ENCODE data around the gene ZNF524. TPM values are rescaled to one million over a fixed set of nuclear protein-coding genes. Genes with fewer than 3 reads are reported as not detected.

The ZNF524 gene
- polyA plus RNA-seq, 2 donors, result 24.6 to 30.5 TPM

DNA sequence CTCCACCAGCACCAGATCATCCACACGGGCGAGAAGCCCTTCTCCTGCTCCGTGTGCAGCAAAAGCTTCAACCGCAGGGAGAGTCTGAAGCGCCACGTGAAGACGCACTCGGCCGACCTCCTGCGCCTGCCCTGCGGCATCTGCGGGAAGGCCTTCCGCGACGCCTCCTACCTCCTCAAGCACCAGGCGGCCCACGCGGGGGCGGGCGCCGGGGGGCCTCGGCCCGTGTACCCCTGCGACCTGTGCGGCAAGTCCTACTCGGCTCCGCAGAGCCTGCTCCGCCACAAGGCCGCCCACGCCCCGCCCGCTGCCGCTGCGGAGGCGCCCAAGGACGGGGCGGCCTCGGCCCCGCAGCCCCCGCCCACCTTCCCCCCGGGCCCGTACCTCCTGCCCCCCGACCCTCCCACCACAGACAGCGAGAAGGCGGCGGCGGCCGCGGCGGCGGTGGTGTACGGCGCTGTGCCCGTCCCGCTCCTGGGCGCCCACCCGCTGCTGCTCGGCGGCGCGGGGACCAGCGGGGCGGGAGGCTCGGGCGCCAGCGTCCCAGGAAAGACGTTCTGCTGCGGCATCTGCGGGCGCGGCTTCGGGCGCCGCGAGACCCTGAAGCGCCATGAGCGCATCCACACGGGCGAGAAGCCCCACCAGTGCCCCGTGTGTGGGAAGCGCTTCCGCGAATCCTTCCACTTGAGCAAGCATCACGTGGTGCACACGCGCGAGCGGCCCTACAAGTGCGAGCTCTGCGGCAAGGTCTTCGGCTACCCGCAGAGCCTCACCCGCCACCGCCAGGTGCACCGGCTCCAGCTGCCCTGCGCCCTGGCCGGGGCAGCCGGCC lies 14.8 kb downstream of the ZNF524 start:
- no peak overlapping the region for H3K4me3 ChIP-seq (ENCODE audit: low read depth in 1 of 2, low read length in 2 of 2)
- WGBS, 2 donors, result 97 to 98% methylated on average over 67 to 98 of the region's 98 CpGs
- no peak overlapping the region for H3K27ac ChIP-seq (ENCODE audit: low read depth in 2 of 2, low read length in 1 of 2)
- peaks cover 0 to 27% of the 10 kb centered on the region in 2 donors for H3K36me3 ChIP-seq (ENCODE audit: control insufficient read depth in 2 of 2, insufficient read depth in 2 of 2, low read length in 1 of 2)
- no peaks in the 10 kb centered on the region for H3K9me3 ChIP-seq (ENCODE audit: control insufficient read depth in 2 of 2, insufficient read depth in 1 of 2, low read depth in 1 of 2, low read length in 1 of 2)
- no peaks in the 10 kb centered on the region for H3K27me3 ChIP-seq (ENCODE audit: control insufficient read depth in 1 of 2, insufficient read depth in 2 of 2, low read length in 2 of 2)
- H3K4me1 ChIP-seq (ENCODE audit: control insufficient read depth in 2 of 2, insufficient read depth in 2 of 2, low read length in 1 of 2), result peaks cover 0 to 3% of the 10 kb centered on the region in 2 donors

- H3K9me3 ChIP-seq (ENCODE audit: control insufficient read depth in 2 of 2, insufficient read depth in 1 of 2, low read depth in 1 of 2, low read length in 1 of 2), result no peaks in the 10 kb centered on the region
- peaks cover 0 to 27% of the 10 kb centered on the region in 2 donors for H3K36me3 ChIP-seq (ENCODE audit: control insufficient read depth in 2 of 2, insufficient read depth in 2 of 2, low read length in 1 of 2)
- no peak overlapping the region for H3K4me3 ChIP-seq (ENCODE audit: low read depth in 1 of 2, low read length in 2 of 2)
- no peak overlapping the region for H3K27ac ChIP-seq (ENCODE audit: low read depth in 2 of 2, low read length in 1 of 2)
- no peaks in the 10 kb centered on the region for H3K27me3 ChIP-seq (ENCODE audit: control insufficient read depth in 1 of 2, insufficient read depth in 2 of 2, low read length in 2 of 2)
- peaks cover 0 to 3% of the 10 kb centered on the region in 2 donors for H3K4me1 ChIP-seq (ENCODE audit: control insufficient read depth in 2 of 2, insufficient read depth in 2 of 2, low read length in 1 of 2)
- 97% methylated on average over 70 to 88 of the region's 88 CpGs for WGBS, 2 donors
These were observed 15.7 kb downstream of the ZNF524 start for GRCh38 chr19:55615543-55616394.

DNA sequence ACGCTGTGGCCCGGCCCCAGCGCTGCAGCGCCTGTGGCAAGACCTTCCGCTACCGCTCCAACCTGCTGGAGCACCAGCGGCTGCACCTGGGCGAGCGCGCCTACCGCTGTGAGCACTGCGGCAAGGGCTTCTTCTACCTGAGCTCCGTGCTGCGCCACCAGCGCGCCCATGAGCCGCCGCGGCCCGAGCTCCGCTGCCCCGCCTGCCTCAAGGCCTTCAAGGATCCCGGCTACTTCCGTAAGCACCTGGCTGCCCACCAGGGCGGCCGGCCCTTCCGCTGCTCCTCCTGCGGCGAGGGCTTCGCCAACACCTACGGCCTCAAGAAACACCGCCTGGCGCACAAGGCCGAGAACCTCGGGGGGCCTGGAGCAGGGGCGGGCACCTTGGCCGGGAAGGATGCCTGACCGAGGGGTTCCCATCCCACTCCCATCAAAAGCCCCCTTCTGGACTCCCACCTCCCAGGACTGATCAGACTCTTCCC lies 16.3 kb downstream of the ZNF524 start:
- no peak overlapping the region for H3K27ac ChIP-seq (ENCODE audit: low read depth in 2 of 2, low read length in 1 of 2)
- H3K36me3 ChIP-seq (ENCODE audit: control insufficient read depth in 2 of 2, insufficient read depth in 2 of 2, low read length in 1 of 2), result peaks cover 0 to 31% of the 10 kb centered on the region in 2 donors
- H3K9me3 ChIP-seq (ENCODE audit: control insufficient read depth in 2 of 2, insufficient read depth in 1 of 2, low read depth in 1 of 2, low read length in 1 of 2), result no peaks in the 10 kb centered on the region
- H3K27me3 ChIP-seq (ENCODE audit: control insufficient read depth in 1 of 2, insufficient read depth in 2 of 2, low read length in 2 of 2), result no peaks in the 10 kb centered on the region
- 96 to 97% methylated on average over 38 of the region's 38 CpGs for WGBS, 2 donors
- no peak overlapping the region for H3K4me3 ChIP-seq (ENCODE audit: low read depth in 1 of 2, low read length in 2 of 2)
- H3K4me1 ChIP-seq (ENCODE audit: control insufficient read depth in 2 of 2, insufficient read depth in 2 of 2, low read length in 1 of 2), result peaks cover 0 to 2% of the 10 kb centered on the region in 2 donors

GRCh38 chr19:55617426-55617825 lies 17.3 kb downstream of the ZNF524 start:
- no peaks in the 10 kb centered on the region for H3K9me3 ChIP-seq (ENCODE audit: control insufficient read depth in 2 of 2, insufficient read depth in 1 of 2, low read depth in 1 of 2, low read length in 1 of 2)
- no peaks in the 10 kb centered on the region for H3K27me3 ChIP-seq (ENCODE audit: control insufficient read depth in 1 of 2, insufficient read depth in 2 of 2, low read length in 2 of 2)
- H3K4me3 ChIP-seq (ENCODE audit: low read depth in 1 of 2, low read length in 2 of 2), result no peak overlapping the region
- WGBS, 2 donors, result 78 to 86% methylated on average over 8 of the region's 8 CpGs
- peaks cover 0 to 34% of the 10 kb centered on the region in 2 donors for H3K36me3 ChIP-seq (ENCODE audit: control insufficient read depth in 2 of 2, insufficient read depth in 2 of 2, low read length in 1 of 2)
- no peak overlapping the region for H3K27ac ChIP-seq (ENCODE audit: low read depth in 2 of 2, low read length in 1 of 2)
- H3K4me1 ChIP-seq (ENCODE audit: control insufficient read depth in 2 of 2, insufficient read depth in 2 of 2, low read length in 1 of 2), result no peaks in the 10 kb centered on the region

DNA sequence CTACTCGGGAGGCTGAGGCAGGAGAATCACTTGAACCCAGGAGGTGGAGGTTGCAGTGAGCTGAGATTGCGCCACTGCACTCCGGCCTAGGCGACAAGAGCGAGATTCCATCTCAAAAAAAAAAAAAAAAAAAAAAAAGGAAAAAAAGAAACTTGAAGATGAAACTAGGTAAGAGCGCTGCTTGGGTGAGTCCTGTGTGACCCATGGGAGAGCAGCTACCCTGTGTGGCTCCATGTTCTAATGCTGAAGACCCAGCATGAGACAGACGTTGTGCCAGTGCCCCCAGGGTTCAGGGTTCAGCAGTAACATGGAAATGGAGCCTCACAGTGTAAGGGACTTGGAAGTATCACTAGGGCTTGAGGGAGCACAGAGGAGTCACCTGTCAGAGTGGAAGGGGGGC lies 18.3 kb downstream of the ZNF524 start:
- no peak overlapping the region for H3K27ac ChIP-seq (ENCODE audit: low read depth in 2 of 2, low read length in 1 of 2)
- no peaks in the 10 kb centered on the region for H3K4me1 ChIP-seq (ENCODE audit: control insufficient read depth in 2 of 2, insufficient read depth in 2 of 2, low read length in 1 of 2)
- H3K9me3 ChIP-seq (ENCODE audit: control insufficient read depth in 2 of 2, insufficient read depth in 1 of 2, low read depth in 1 of 2, low read length in 1 of 2), result no peaks in the 10 kb centered on the region
- 84 to 85% methylated on average over 7 of the region's 7 CpGs for WGBS, 2 donors
- peaks cover 0 to 34% of the 10 kb centered on the region in 2 donors for H3K36me3 ChIP-seq (ENCODE audit: control insufficient read depth in 2 of 2, insufficient read depth in 2 of 2, low read length in 1 of 2)
- H3K27me3 ChIP-seq (ENCODE audit: control insufficient read depth in 1 of 2, insufficient read depth in 2 of 2, low read length in 2 of 2), result no peaks in the 10 kb centered on the region
- H3K4me3 ChIP-seq (ENCODE audit: low read depth in 1 of 2, low read length in 2 of 2), result no peak overlapping the region

- Histone ChIP-seq H3K36me3 (ENCODE audit: control insufficient read depth in 2 of 2, insufficient read depth in 2 of 2, low read length in 1 of 2) (peaks cover 0 to 32% of the 10 kb centered on the region in 2 donors), H3K4me1 (ENCODE audit: control insufficient read depth in 2 of 2, insufficient read depth in 2 of 2, low read length in 1 of 2) (no peaks in the 10 kb centered on the region), H3K27ac (ENCODE audit: low read depth in 2 of 2, low read length in 1 of 2) (no peak overlapping the region), H3K4me3 (ENCODE audit: low read depth in 1 of 2, low read length in 2 of 2) (no peak overlapping the region), H3K27me3 (ENCODE audit: control insufficient read depth in 1 of 2, insufficient read depth in 2 of 2, low read length in 2 of 2) (no peaks in the 10 kb centered on the region), H3K9me3 (ENCODE audit: control insufficient read depth in 2 of 2, insufficient read depth in 1 of 2, low read depth in 1 of 2, low read length in 1 of 2) (no peaks in the 10 kb centered on the region)
- 74 to 80% methylated on average over 3 of the region's 3 CpGs for WGBS, 2 donors
These were observed 19.2 kb downstream of the ZNF524 start for GRCh38 chr19:55619286-55619685.

GRCh38 chr19:55620410-55621204 lies 20.5 kb downstream of the ZNF524 start:
- Histone ChIP-seq H3K4me3 (ENCODE audit: low read depth in 1 of 2, low read length in 2 of 2) (no peak overlapping the region), H3K4me1 (ENCODE audit: control insufficient read depth in 2 of 2, insufficient read depth in 2 of 2, low read length in 1 of 2) (peaks cover 0 to 1% of the 10 kb centered on the region in 2 donors), H3K36me3 (ENCODE audit: control insufficient read depth in 2 of 2, insufficient read depth in 2 of 2, low read length in 1 of 2) (peaks cover 0 to 24% of the 10 kb centered on the region in 2 donors), H3K9me3 (ENCODE audit: control insufficient read depth in 2 of 2, insufficient read depth in 1 of 2, low read depth in 1 of 2, low read length in 1 of 2) (no peaks in the 10 kb centered on the region), H3K27me3 (ENCODE audit: control insufficient read depth in 1 of 2, insufficient read depth in 2 of 2, low read length in 2 of 2) (no peaks in the 10 kb centered on the region), H3K27ac (ENCODE audit: low read depth in 2 of 2, low read length in 1 of 2) (no peak overlapping the region)
- 91% methylated on average over 12 of the region's 12 CpGs for WGBS, 2 donors

- Histone ChIP-seq H3K4me3 (ENCODE audit: low read depth in 1 of 2, low read length in 2 of 2) (no peak overlapping the region), H3K27ac (ENCODE audit: low read depth in 2 of 2, low read length in 1 of 2) (no peak overlapping the region), H3K36me3 (ENCODE audit: control insufficient read depth in 2 of 2, insufficient read depth in 2 of 2, low read length in 1 of 2) (peaks cover 0 to 17% of the 10 kb centered on the region in 2 donors), H3K4me1 (ENCODE audit: control insufficient read depth in 2 of 2, insufficient read depth in 2 of 2, low read length in 1 of 2) (peaks cover 0 to 1% of the 10 kb centered on the region in 2 donors), H3K27me3 (ENCODE audit: control insufficient read depth in 1 of 2, insufficient read depth in 2 of 2, low read length in 2 of 2) (no peaks in the 10 kb centered on the region), H3K9me3 (ENCODE audit: control insufficient read depth in 2 of 2, insufficient read depth in 1 of 2, low read depth in 1 of 2, low read length in 1 of 2) (no peaks in the 10 kb centered on the region)
- WGBS, 2 donors, result 71 to 79% methylated on average over 8 to 9 of the region's 9 CpGs
These were observed 21.2 kb downstream of the ZNF524 start for GRCh38 chr19:55621205-55621672.

Measured in esophagus (tissue), 2 donors.